Activated naive CD4-positive, alpha-beta T cell treated with anti-CD3 and anti-CD28 coated beads for 36 hours (primary cell): ENCODE data around the gene CAPN13. TPM values are rescaled to one million over a fixed set of nuclear protein-coding genes. Genes with fewer than 3 reads are reported as not detected.
A peak's percentile ranks its signal among the peaks of the same experiment; 100 is the strongest.
"Not testable (repeated sequence)": the region's sequence is repeated elsewhere in the genome, so short reads cannot be mapped to it uniquely, and the experiment has no call there.

Source experiments
- CTCF ChIA-PET: fragments of 350-600 bp; sonication (Branson Sonifier 250); formaldehyde crosslinking; loops from one replicate; lab custom pipeline; 2021; ENCODE audit warnings: antibody characterized with exemption; lab: Charles Lee
- DNase-seq: peaks from one replicate; pipeline ENCODE4 v3.0.0-alpha.2; 2020
- H3K27ac Mint-ChIP-seq: one replicate; pipeline ENCODE4 v1.8.0; 2021; ENCODE audit warnings: mild to moderate bottlenecking, mixed read lengths
- H3K27me3 Mint-ChIP-seq: one replicate; pipeline ENCODE4 v1.8.0; 2021; ENCODE audit warnings: low read depth, mixed read lengths
- H3K36me3 Mint-ChIP-seq: one replicate; pipeline ENCODE4 v1.8.0; 2021; ENCODE audit warnings: low read depth, mixed read lengths
- H3K4me1 Mint-ChIP-seq: one replicate; pipeline ENCODE4 v1.8.0; 2021; ENCODE audit warnings: low read depth, mixed read lengths
- H3K4me3 Mint-ChIP-seq: one replicate; pipeline ENCODE4 v1.8.0; 2021; ENCODE audit warnings: mild to moderate bottlenecking, moderate library complexity, mixed read lengths
- H3K9me3 Mint-ChIP-seq: one replicate; pipeline ENCODE4 v1.8.0; 2021; ENCODE audit warnings: mixed read lengths
- intact Hi-C: fragments of 100-400 bp; cut with micrococcal nuclease; formaldehyde crosslinking; loops from one replicate; pipeline ENCODE4 v1.15.1; 2023
- total RNA-seq, 2 experiments: library from RNA; stranded (reverse); gene quantifications; one replicate each; pipeline ENCODE4 v1.2.3, GENCODE V29; 2021

CAPN13 gene
- total RNA-seq, 2 experiments from 2014 or later = not detected

DNA sequence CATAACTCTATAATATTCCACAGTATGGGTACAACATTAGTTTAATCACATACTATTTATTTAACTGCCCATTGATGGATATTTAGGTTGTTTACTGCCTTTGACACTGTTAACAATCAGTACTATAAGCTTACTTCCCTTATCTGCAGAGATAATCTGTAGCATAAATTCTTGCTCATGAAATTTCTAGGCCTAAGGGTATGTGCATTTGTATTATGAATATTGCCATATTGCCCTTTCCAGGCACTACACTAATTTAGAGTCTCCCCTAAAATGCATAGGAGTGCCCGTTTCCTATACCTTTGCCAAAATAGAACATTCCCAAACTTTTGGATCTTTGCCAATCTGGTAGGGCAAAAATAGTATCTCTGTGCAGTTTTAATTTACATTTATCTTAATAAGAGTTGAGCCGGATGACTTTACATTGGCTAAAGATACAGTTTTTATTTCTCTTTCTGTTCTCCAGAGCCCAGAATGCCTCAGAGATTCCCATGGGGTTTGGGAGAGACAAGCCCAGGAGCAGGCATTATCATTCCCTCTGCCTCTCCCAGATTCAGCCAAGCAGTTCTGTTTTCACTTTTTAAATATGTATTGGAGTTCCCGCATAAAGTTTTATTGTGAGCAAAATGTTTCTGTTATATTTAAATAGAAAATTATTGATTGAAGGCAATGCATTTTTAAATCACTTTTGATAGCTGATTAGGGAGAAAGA lies 102.8 kb downstream of the CAPN13 start:
- peaks cover 4% of the 10 kb centered on the region for H3K4me1 Mint-ChIP-seq
- intact Hi-C loops = loop anchor here (10.0 kb wide), 1 partner anchor 200 kb away; no protein-coding TSS in a partner anchor
- peaks cover 19% of the 10 kb centered on the region for H3K9me3 Mint-ChIP-seq
- H3K27ac Mint-ChIP-seq = no peak overlapping the region
- CTCF ChIA-PET = interaction anchor here (0.7 to 14.6 kb wide), 5 partner anchors 9 to 538 kb away, joined by 3 to 458 read pairs (median 118); no protein-coding TSS in a partner anchor
- H3K36me3 Mint-ChIP-seq = peaks cover 5% of the 10 kb centered on the region
- DNase-seq = no peak
- H3K4me3 Mint-ChIP-seq = no peak overlapping the region
- H3K27me3 Mint-ChIP-seq = no peaks in the 10 kb centered on the region

DNA sequence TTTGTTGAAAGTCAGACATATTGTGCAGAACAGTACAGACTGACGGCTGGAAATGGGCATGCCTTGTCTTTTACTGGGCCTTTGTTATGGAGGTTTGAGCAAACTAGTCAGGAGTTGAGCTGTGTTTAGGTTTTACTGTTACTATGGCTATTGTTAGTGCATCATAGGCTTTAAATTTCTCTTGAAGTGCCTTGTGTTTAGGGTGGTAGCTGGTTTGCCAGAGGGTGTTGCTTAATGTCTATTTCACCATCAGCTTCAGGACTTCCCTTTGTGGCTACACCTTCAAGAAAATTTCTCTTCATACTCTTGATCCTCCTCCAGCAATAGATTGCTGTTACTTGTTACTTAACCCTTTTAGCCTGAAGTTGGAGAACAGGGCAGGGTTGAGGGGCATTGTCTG lies 104.6 kb downstream of the CAPN13 start:
- CTCF ChIA-PET = interaction anchor here (1.1 to 14.6 kb wide), 3 partner anchors 10 to 537 kb away, joined by 5 to 458 read pairs (median 38); no protein-coding TSS in a partner anchor
- Mint-ChIP-seq H3K4me3 (no peak overlapping the region), H3K36me3 (peaks cover 5% of the 10 kb centered on the region), H3K9me3 (peaks cover 22% of the 10 kb centered on the region), H3K4me1 (peaks cover 4% of the 10 kb centered on the region), H3K27ac (no peak overlapping the region), H3K27me3 (no peaks in the 10 kb centered on the region)
- DNase-seq = no peak
- intact Hi-C loops = loop anchor here (10.0 kb wide), 1 partner anchor 198 kb away; no protein-coding TSS in a partner anchor

DNA sequence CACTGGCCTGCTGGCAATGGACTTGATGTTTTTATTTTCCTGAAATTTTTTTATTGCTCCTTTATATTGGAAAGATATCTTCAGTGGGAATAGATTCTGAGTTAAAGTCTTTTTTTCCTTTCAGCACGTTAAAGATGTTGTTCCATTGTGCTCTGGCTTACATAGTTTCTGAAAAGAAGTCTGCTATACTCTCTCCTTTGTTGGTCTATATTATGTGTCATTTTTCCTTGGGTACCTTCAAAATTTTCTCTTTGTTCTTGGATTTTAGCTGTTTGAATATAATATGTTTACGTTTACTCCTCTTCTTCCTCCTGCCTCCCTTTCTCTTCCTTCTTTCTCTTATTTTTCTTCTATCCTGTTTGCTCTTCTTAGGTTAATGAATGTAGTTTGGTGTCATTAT lies 105.5 kb downstream of the CAPN13 start:
- no peak for DNase-seq
- Mint-ChIP-seq H3K9me3 (peaks cover 25% of the 10 kb centered on the region), H3K4me1 (peaks cover under 1% of the 10 kb centered on the region), H3K27me3 (no peaks in the 10 kb centered on the region), H3K27ac (no peak overlapping the region), H3K4me3 (no peak overlapping the region), H3K36me3 (peaks cover 5% of the 10 kb centered on the region)
- intact Hi-C loops = loop anchor here (10.0 kb wide), 1 partner anchor 197 kb away; no protein-coding TSS in a partner anchor
- CTCF ChIA-PET = interaction anchor here (1.1 to 14.6 kb wide), 3 partner anchors 11 to 536 kb away, joined by 5 to 458 read pairs (median 38); no protein-coding TSS in a partner anchor

- H3K27ac Mint-ChIP-seq, DNase-seq, H3K4me1 Mint-ChIP-seq, H3K4me3 Mint-ChIP-seq, intact Hi-C loops, H3K36me3 Mint-ChIP-seq, H3K27me3 Mint-ChIP-seq: not testable (repeated sequence)
- peaks cover 17% of the 10 kb centered on the region for H3K9me3 Mint-ChIP-seq
- CTCF ChIA-PET = interaction anchor here (0.7 to 8.2 kb wide), 5 partner anchors 12 to 593 kb away, joined by 3 to 118 read pairs (median 3); no protein-coding TSS in a partner anchor
Measured at GRCh38 chr2:30697242-30698103, 109.8 kb downstream of the CAPN13 start.

DNA sequence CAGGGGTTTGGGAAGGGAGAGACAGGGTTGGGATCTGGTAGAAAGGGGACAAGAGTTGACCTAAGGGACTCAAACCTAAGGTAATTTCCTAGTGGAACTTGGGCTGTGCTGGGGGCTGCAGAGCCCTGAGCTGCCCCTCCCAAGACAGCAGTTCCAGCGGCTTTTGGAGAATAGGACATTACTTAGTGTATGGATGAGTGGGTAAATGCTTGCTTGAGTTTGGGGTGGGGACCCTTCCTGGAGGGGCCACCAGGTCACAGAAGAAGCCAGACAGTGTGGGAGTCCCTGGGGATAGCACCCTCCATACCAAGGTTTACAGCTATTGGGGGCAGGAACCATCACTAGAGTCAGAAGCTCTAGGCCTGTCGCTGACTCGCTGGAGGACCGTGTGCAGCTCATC lies 111.5 kb downstream of the CAPN13 start:
- peaks cover 6% of the 10 kb centered on the region for H3K9me3 Mint-ChIP-seq
- H3K4me1 Mint-ChIP-seq = no peaks in the 10 kb centered on the region
- no peak for DNase-seq
- no peak overlapping the region for H3K4me3 Mint-ChIP-seq
- no peaks in the 10 kb centered on the region for H3K27me3 Mint-ChIP-seq
- intact Hi-C loops = no loop called here
- H3K36me3 Mint-ChIP-seq = no peaks in the 10 kb centered on the region
- CTCF ChIA-PET = interaction anchor here (0.6 to 8.2 kb wide), 4 partner anchors 9 to 1109 kb away, joined by 3 to 118 read pairs (median 10); no protein-coding TSS in a partner anchor
- H3K27ac Mint-ChIP-seq = no peak overlapping the region

- peaks cover 6% of the 10 kb centered on the region for H3K9me3 Mint-ChIP-seq
- intact Hi-C loops = no loop called here
- CTCF ChIA-PET = interaction anchor here (0.6 to 8.2 kb wide), 4 partner anchors 15 to 530 kb away, joined by 5 to 118 read pairs (median 18); no protein-coding TSS in a partner anchor
Measured at GRCh38 chr2:30694286-30695055, 112.8 kb downstream of the CAPN13 start.

GRCh38 chr2:30693821-30694281 lies 113.4 kb downstream of the CAPN13 start:
- intact Hi-C loops = no loop called here
- CTCF ChIA-PET = interaction anchor here (2.7 to 8.2 kb wide), 3 partner anchors 15 to 529 kb away, joined by 17 to 118 read pairs (median 18); no protein-coding TSS in a partner anchor
- no peaks in the 10 kb centered on the region for H3K36me3 Mint-ChIP-seq
- H3K4me1 Mint-ChIP-seq = no peaks in the 10 kb centered on the region
- no peaks in the 10 kb centered on the region for H3K27me3 Mint-ChIP-seq
- no peak for DNase-seq
- H3K9me3 Mint-ChIP-seq = peaks cover 6% of the 10 kb centered on the region
- H3K27ac Mint-ChIP-seq = no peak overlapping the region
- no peak overlapping the region for H3K4me3 Mint-ChIP-seq

More at GRCh38 chr2:30694286-30695055, 112.8 kb downstream of the CAPN13 start:
- no peak for DNase-seq
- H3K27ac Mint-ChIP-seq = no peak overlapping the region
- H3K36me3 Mint-ChIP-seq = no peaks in the 10 kb centered on the region
- no peak overlapping the region for H3K4me3 Mint-ChIP-seq
- no peaks in the 10 kb centered on the region for H3K27me3 Mint-ChIP-seq
- no peaks in the 10 kb centered on the region for H3K4me1 Mint-ChIP-seq

DNA sequence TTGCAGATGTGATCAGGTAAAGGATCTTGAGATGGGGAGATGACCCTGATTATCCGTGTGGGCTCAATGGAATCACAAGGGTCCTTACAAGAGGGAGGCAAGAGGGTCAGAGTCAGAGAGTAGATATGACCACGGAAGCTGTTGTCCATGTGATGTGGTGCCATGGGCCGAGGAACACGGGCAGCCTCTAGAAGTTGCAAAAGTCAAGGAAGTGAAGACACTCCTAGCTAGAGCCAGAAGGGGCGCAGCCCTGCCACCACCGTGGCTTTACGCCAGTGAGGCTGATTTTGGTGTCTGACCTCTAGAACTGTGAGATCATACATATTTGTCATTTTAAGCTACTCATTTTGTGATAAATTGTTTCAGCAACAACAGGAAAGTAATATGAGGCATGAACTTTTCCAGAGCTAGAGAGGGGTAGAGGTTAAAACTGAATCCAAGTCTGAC lies 114.4 kb downstream of the CAPN13 start:
- Mint-ChIP-seq H3K27me3 (no peaks in the 10 kb centered on the region), H3K4me3 (no peak overlapping the region), H3K9me3 (peaks cover 4% of the 10 kb centered on the region), H3K4me1 (no peaks in the 10 kb centered on the region), H3K27ac (no peak overlapping the region), H3K36me3 (no peaks in the 10 kb centered on the region)
- intact Hi-C loops = no loop called here
- no peak for DNase-seq
- CTCF ChIA-PET = interaction anchor here (0.7 to 8.2 kb wide), 4 partner anchors 16 to 529 kb away, joined by 3 to 118 read pairs (median 10); no protein-coding TSS in a partner anchor

DNA sequence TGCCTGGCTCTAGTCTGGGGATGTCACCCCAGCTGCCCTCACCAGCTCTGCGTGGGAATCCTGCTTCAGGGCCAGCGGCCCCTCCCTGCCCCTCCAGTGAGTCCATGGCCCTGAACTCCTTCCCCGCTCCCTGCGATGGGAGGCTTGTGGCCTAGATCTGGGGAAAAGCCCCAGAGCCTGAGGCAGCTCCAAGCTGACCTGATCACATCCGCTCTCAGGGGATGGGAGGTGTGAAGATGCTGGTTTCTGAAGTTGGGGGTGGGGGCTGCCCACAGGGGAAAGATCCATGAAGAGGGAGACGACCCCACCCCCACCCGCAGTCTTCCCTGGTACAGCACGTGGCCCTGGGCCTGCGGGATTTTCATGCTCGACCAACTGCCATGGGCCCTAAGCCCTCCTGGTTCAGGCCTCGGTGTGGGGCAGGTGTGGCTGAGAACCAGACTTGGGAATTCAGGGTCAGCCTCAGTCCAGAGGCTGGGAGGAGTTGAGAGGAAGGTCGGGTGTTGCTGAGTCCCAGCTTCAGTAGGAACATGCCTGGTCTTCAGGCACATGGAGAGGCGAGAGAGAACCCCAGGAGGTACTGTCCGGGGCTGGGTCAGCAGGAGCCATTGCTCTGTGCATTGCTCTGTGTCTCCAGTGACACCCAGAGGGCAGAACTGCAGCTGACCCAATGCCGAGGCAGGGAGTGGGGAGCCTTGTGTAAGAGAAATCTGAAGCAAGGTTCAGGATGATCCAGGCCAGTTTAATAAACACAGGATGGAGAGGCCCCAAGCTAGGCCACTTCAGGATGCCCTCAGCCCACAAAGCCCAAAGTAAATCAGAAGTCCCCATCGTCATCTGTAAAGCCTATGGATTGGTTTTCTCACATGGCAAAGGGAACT lies 115.1 kb downstream of the CAPN13 start:
- no peak overlapping the region for H3K4me3 Mint-ChIP-seq
- H3K9me3 Mint-ChIP-seq = no peaks in the 10 kb centered on the region
- H3K36me3 Mint-ChIP-seq = no peaks in the 10 kb centered on the region
- intact Hi-C loops = no loop called here
- DNase-seq = peak; percentile 22
- no peaks in the 10 kb centered on the region for H3K4me1 Mint-ChIP-seq
- CTCF ChIA-PET = interaction anchor here (0.8 to 8.2 kb wide), 4 partner anchors 17 to 528 kb away, joined by 3 to 118 read pairs (median 11); no protein-coding TSS in a partner anchor
- no peak overlapping the region for H3K27ac Mint-ChIP-seq
- H3K27me3 Mint-ChIP-seq = no peaks in the 10 kb centered on the region

DNA sequence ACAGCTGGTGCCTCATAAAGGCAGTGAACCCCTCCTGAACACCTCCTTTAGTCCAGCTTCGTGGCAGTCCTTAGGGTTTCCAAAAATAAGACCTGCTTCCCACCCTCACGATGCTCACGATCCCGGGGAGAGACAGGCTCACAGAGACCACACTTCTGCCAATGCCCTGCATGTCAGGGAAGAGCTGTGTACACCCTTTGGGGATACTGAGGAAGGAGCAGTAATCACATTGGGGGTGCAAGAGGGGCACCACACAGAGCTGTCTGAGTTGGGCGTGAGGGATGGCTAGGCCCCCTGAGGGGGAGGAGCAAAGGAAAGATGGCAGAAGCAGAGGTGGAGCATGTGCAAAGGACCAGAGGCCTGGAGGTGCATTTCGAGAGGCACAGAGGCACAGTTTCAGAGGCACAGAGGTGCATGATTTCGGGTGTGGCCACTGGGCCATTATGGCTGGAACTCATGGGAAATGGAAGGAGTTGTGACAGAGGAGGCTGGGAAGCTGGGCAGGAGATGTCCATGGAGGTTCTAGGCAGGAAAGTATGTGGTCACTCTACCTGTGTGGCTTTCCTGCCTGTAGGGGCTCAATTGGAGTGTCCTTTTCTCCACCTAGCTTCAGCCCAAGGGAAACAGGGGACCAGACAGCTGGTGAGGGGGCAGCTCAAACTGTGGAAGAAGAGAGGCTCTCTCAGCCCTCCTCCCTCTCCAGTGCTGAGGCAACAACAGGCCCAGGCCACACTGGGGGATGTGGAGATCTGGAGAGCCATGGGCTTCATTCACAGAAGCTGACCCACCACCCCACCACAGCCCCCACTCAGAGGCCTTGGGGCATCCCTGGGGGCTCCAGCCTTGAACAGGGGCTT lies 115.9 kb downstream of the CAPN13 start:
- Mint-ChIP-seq H3K36me3 (no peaks in the 10 kb centered on the region), H3K4me3 (no peak overlapping the region)
- CTCF ChIA-PET = interaction anchor here (0.6 to 8.2 kb wide), 4 partner anchors 18 to 526 kb away, joined by 3 to 118 read pairs (median 11); no protein-coding TSS in a partner anchor

More for the DNA sequence above, 115.9 kb downstream of the CAPN13 start:
- Mint-ChIP-seq H3K4me1 (no peaks in the 10 kb centered on the region), H3K27ac (no peak overlapping the region), H3K27me3 (no peaks in the 10 kb centered on the region), H3K9me3 (no peaks in the 10 kb centered on the region)
- no peak for DNase-seq
- intact Hi-C loops = no loop called here
